ENCODE data around the gene TET2.

- TF ChIP-seq CTCF (IDR thresholded peaks at IDR 0.05) (no peak), POLR2A (IDR thresholded peaks at IDR 0.05) (no peak)
These were observed 27.3 kb upstream of the TET2 start for GRCh38 chr4:105119356-105119755.
